ENCODE results near the gene REPS2.

DNA sequence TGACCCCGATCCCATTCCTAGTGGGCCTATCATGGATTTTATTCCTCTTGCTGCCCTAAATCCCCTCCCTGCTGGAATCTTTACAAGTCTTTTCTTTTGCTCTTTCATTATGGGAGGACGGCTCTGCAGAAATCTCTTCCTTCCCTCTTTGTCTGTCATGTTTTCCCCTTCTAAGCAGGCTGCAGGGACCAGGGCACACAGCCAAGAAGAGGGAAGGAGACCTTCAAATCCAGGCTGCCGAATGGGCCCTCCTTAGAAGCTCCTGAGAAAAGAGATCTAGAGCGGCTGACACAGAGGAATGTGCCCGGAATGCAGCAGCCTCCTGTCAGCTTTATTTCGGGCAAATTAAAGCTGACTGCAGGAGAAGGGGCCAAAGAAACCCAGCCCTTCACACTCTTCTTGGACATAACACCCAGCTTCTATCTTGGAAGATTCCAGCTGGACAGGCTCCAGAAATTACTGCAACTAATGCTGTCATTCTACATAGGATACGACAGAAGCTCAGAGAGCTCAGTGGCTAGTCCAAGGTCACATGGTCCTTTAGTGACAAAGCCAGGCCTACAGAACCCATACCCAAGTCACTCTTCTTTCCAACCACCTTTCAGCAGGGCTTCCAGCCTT lies 240.8 kb downstream of the REPS2 start:
- TF ChIP-seq, protein P1, sequence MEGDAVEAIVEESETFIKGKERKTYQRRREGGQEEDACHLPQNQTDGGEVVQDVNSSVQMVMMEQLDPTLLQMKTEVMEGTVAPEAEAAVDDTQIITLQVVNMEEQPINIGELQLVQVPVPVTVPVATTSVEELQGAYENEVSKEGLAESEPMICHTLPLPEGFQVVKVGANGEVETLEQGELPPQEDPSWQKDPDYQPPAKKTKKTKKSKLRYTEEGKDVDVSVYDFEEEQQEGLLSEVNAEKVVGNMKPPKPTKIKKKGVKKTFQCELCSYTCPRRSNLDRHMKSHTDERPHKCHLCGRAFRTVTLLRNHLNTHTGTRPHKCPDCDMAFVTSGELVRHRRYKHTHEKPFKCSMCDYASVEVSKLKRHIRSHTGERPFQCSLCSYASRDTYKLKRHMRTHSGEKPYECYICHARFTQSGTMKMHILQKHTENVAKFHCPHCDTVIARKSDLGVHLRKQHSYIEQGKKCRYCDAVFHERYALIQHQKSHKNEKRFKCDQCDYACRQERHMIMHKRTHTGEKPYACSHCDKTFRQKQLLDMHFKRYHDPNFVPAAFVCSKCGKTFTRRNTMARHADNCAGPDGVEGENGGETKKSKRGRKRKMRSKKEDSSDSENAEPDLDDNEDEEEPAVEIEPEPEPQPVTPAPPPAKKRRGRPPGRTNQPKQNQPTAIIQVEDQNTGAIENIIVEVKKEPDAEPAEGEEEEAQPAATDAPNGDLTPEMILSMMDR (IDR thresholded peaks at IDR 0.05; ENCODE audit: low read depth, low read length, poor library complexity, severe bottlenecking) = no peak
- TF ChIP-seq EZH2phosphoT487 (IDR thresholded peaks at IDR 0.05; ENCODE audit: borderline replicate concordance, low read length) = no peak

All from DOHH2 (cell line).